ENCODE data around the gene KCNK4.
A peak's percentile ranks its signal among the peaks of the same experiment; 100 is the strongest.

GRCh38 chr11:64334764-64335735 is 43.9 kb downstream of the KCNK4 start:
- no peak for TF ChIP-seq CTCF (IDR thresholded peaks at IDR 0.05)
- no peak for TF ChIP-seq POLR2A (IDR thresholded peaks at IDR 0.05)
- TF ChIP-seq POLR2AphosphoS5 (IDR thresholded peaks at IDR 0.05), result peak in 1 of 3 donors; percentile 51
